C4-2B (cell line): ENCODE measurements around the gene PDK2.

Experiments used
- CTCF ChIP-seq: fragments of 450-650 bp; conservative IDR thresholded peaks from 2 replicates; pipeline ENCODE4 v1.5.1; 2017; ENCODE audit warnings: mild to moderate bottlenecking
- ZFX ChIP-seq: fragments of 450-650 bp; IDR thresholded peaks from 2 replicates; pipeline ENCODE4 v1.6.1; 2017

GRCh38 chr17:50090071-50090470 lies 5.1 kb upstream of the PDK2 start:
- no peak for TF ChIP-seq CTCF
- TF ChIP-seq ZFX = no peak
